HEK293 (cell line): ENCODE data around the gene DHPS.

ENCODE experiments used
- CTCF ChIA-PET: fragments of 350-600 bp; formaldehyde crosslinking; extraction: SDS; loops from one replicate; lab custom pipeline; 2021; ENCODE audit warnings: antibody characterized with exemption; lab: Yijun Ruan, JAX
- POLR2A ChIA-PET: fragments of 300-600 bp; formaldehyde crosslinking; extraction: SDS; loops from one replicate; lab custom pipeline; 2020; ENCODE audit warnings: antibody characterized with exemption, inconsistent platforms; lab: Yijun Ruan, JAX
- H3K27ac ChIP-seq: fragments of 200-500 bp; sonication (Bioruptor generic); 2 replicates; pipeline ENCODE4 v1.5.1; 2014; ENCODE audit warnings: low read depth, low read length, control low read depth, inconsistent platforms; ENCODE audit errors: extremely low read depth
- H3K36me3 ChIP-seq, 2 experiments: fragments of 200-500 bp in 1 of 2; sonication (Bioruptor generic) in 1 of 2; 1 replicate in 1 of 2; 2 replicates in 1 of 2; pipeline ENCODE4 v1.5.1; 2014 to 2017; ENCODE audit warnings: inconsistent platforms in 2 of 2, low read length in 2 of 2; ENCODE audit not compliant: control insufficient read depth in 2 of 2, insufficient read depth in 1 of 2
- H3K4me1 ChIP-seq: fragments of 200-500 bp; sonication (Bioruptor generic); 2 replicates; pipeline ENCODE4 v1.5.1; 2014; ENCODE audit warnings: mild to moderate bottlenecking, low read length, inconsistent platforms; ENCODE audit not compliant: control insufficient read depth, insufficient read depth
- H3K4me3 ChIP-seq: 2 replicates; pipeline ENCODE4 v1.5.1; 2011; ENCODE audit warnings: low read depth, mild to moderate bottlenecking, control low read depth, low read length, moderate library complexity
- H3K9me3 ChIP-seq: fragments of 200-500 bp; sonication (Bioruptor generic); 2 replicates; pipeline ENCODE4 v1.5.1; 2014; ENCODE audit warnings: low read depth, low read length, inconsistent platforms; ENCODE audit not compliant: control insufficient read depth, insufficient read depth
- FEZF1 ChIP-seq: fragments of 450-650 bp; formaldehyde crosslinking; IDR thresholded peaks from 2 replicates; pipeline ENCODE4 v1.5.1; 2016; ENCODE audit warnings: missing biosample characterization, missing genetic modification characterization
- GLIS1 ChIP-seq: fragments of 450-650 bp; formaldehyde crosslinking; IDR thresholded peaks from 2 replicates; pipeline ENCODE4 v1.5.1; 2016; ENCODE audit warnings: missing biosample characterization, missing genetic modification characterization
- HOXC10 ChIP-seq: sonication (generic); formaldehyde crosslinking; IDR thresholded peaks from 2 replicates; pipeline ENCODE4 v1.8.1; 2023; ENCODE audit warnings: mild to moderate bottlenecking, missing genetic modification reagents
- KLF17 ChIP-seq: fragments of 450-650 bp; formaldehyde crosslinking; IDR thresholded peaks from 2 replicates; pipeline ENCODE4 v1.5.1; 2016; ENCODE audit warnings: missing biosample characterization, missing genetic modification characterization
- SCRT1 ChIP-seq: fragments of 450-650 bp; formaldehyde crosslinking; IDR thresholded peaks from 2 replicates; pipeline ENCODE4 v1.5.1; 2016; ENCODE audit warnings: missing biosample characterization, missing genetic modification characterization, borderline replicate concordance
- SP2 ChIP-seq: fragments of 450-650 bp; formaldehyde crosslinking; IDR thresholded peaks from 2 replicates; pipeline ENCODE4 v1.5.1; 2016; ENCODE audit warnings: missing biosample characterization, missing genetic modification characterization
- ZBTB1 ChIP-seq: fragments of 450-650 bp; formaldehyde crosslinking; IDR thresholded peaks from 2 replicates; pipeline ENCODE4 v1.5.1; 2016; ENCODE audit warnings: missing biosample characterization, missing genetic modification characterization
- ZNF433 ChIP-seq: fragments of 450-650 bp; formaldehyde crosslinking; IDR thresholded peaks from 2 replicates; pipeline ENCODE4 v1.5.1; 2016; ENCODE audit warnings: missing biosample characterization, missing genetic modification characterization, low read depth
- ZNF48 ChIP-seq: fragments of 450-650 bp; formaldehyde crosslinking; IDR thresholded peaks from 2 replicates; pipeline ENCODE4 v1.5.1; 2016; ENCODE audit warnings: missing biosample characterization, missing genetic modification characterization
- ZNF548 ChIP-seq: fragments of 450-650 bp; formaldehyde crosslinking; IDR thresholded peaks from 2 replicates; pipeline ENCODE4 v1.5.1; 2016; ENCODE audit warnings: missing biosample characterization, missing genetic modification characterization
- ZNF571 ChIP-seq: fragments of 450-650 bp; formaldehyde crosslinking; IDR thresholded peaks from 2 replicates; pipeline ENCODE4 v1.5.0; 2017; ENCODE audit warnings: missing biosample characterization, missing genetic modification characterization
- ZNF654 ChIP-seq: fragments of 450-650 bp; formaldehyde crosslinking; IDR thresholded peaks from 2 replicates; pipeline ENCODE4 v1.5.1; 2016; ENCODE audit warnings: low read depth, missing biosample characterization, missing genetic modification characterization
- ZNF843 ChIP-seq: fragments of 450-650 bp; formaldehyde crosslinking; IDR thresholded peaks from 2 replicates; pipeline ENCODE4 v1.5.1; 2016; ENCODE audit warnings: missing biosample characterization, missing genetic modification characterization
- TF ChIP-seq, protein P1 (sequence below): fragments of 450-650 bp; formaldehyde crosslinking; IDR thresholded peaks from 2 replicates; pipeline ENCODE4 v1.5.1; 2016; ENCODE audit warnings: missing biosample characterization, missing genetic modification characterization
- TF ChIP-seq, protein P2 (sequence below): fragments of 450-650 bp; formaldehyde crosslinking; IDR thresholded peaks from 2 replicates; pipeline ENCODE4 v1.5.1; 2016; ENCODE audit warnings: missing biosample characterization, missing genetic modification characterization
- TF ChIP-seq, protein P3 (sequence below): fragments of 450-650 bp; IDR thresholded peaks from 2 replicates; pipeline ENCODE4 v1.5.1; 2018; ENCODE audit warnings: missing biosample characterization, mild to moderate bottlenecking, missing genetic modification characterization
- TF ChIP-seq, protein P4 (sequence below): fragments of 450-650 bp; formaldehyde crosslinking; IDR thresholded peaks from 2 replicates; pipeline ENCODE4 v1.5.1; 2016; ENCODE audit warnings: missing biosample characterization, missing genetic modification characterization
- TF ChIP-seq, protein P5 (sequence below): fragments of 450-650 bp; formaldehyde crosslinking; IDR thresholded peaks from 2 replicates; pipeline ENCODE4 v1.5.1; 2016; ENCODE audit warnings: missing biosample characterization, missing genetic modification characterization

DHPS gene

DNA sequence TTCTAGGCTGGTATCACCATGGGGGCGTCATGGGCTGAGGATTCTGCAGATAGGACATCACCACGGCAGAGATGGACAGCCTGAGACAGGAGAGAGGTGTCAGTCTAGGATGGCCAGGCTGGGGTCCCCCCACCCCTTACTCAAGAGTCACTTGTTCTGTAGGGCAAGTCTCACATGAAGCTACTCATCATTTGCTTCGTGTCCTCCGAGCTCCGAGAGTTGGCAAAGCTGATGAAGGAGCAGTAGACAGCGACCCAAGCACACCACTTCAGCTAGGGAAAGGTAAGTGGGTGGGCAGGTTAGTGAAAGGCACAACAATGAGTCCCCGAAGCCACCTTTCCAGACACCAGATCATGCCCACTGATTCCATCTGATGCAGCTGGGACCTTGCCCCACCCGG, 13.3 kb downstream of the DHPS start (continued):
- TF ChIP-seq, protein P1, sequence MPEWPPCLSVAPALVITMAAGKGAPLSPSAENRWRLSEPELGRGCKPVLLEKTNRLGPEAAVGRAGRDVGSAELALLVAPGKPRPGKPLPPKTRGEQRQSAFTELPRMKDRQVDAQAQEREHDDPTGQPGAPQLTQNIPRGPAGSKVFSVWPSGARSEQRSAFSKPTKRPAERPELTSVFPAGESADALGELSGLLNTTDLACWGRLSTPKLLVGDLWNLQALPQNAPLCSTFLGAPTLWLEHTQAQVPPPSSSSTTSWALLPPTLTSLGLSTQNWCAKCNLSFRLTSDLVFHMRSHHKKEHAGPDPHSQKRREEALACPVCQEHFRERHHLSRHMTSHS (tag by site-specific recombination): no peak
- TF ChIP-seq, protein P2, sequence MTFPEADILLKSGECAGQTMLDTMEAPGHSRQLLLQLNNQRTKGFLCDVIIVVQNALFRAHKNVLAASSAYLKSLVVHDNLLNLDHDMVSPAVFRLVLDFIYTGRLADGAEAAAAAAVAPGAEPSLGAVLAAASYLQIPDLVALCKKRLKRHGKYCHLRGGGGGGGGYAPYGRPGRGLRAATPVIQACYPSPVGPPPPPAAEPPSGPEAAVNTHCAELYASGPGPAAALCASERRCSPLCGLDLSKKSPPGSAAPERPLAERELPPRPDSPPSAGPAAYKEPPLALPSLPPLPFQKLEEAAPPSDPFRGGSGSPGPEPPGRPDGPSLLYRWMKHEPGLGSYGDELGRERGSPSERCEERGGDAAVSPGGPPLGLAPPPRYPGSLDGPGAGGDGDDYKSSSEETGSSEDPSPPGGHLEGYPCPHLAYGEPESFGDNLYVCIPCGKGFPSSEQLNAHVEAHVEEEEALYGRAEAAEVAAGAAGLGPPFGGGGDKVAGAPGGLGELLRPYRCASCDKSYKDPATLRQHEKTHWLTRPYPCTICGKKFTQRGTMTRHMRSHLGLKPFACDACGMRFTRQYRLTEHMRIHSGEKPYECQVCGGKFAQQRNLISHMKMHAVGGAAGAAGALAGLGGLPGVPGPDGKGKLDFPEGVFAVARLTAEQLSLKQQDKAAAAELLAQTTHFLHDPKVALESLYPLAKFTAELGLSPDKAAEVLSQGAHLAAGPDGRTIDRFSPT (tag by site-specific recombination): no peak
- TF ChIP-seq ZNF843 (tag by site-specific recombination): no peak

DNA sequence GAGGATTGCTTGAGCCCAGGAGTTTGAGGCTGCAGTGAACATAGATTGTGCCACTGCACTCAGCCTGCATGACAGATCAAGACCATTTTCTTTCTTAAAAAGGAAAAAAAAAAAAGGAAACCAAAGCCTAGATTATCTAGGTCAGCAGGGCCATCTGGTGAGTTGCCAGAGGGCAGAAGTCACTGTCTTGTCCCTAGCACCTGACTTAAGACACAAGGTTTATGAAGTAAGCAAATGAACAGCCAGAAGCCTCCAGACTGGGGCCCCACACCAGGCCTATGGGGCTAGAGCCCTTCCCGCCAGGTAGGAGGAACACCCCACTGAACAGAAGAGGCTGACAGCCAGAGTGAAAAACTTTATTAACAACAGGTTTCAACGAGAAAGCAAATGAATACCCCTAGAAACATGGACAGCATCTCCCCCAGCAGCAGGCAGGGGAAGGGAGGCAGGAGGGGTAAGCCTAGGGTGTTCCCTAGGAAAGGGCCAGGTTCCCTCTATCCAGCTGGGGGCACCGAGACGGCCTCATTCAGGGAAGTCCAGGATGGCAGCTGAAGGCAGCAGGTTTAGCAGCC, 13.9 kb downstream of the DHPS start:
- no peaks in the 10 kb centered on the region for H3K9me3 ChIP-seq
- CTCF ChIA-PET: interaction anchor here (1.1 kb wide), 1 partner anchor 104 kb away, joined by 3 read pairs; no protein-coding TSS in a partner anchor
- H3K36me3 ChIP-seq: peaks cover 7 to 57% of the 10 kb centered on the region in 2 experiments; a peak in 2 of 3 replicates
- H3K4me3 ChIP-seq: peak overlapping the region; percentile 85; the same call in 1 of the 2 replicates
- POLR2A ChIA-PET: interaction anchor here (1.2 kb wide), 1 partner anchor 9 kb away, joined by 4 read pairs; no protein-coding TSS in a partner anchor
- no peaks in the 10 kb centered on the region for H3K4me1 ChIP-seq
- no peak overlapping the region for H3K27ac ChIP-seq
- TF ChIP-seq ZNF548 (no peak), ZNF48 (no peak), FEZF1 (tag by site-specific recombination) (no peak), ZNF654 (tag by site-specific recombination) (no peak), HOXC10 (CRISPR knock-in tag) (no peak), KLF17 (tag by site-specific recombination) (no peak), SP2 (tag by site-specific recombination) (no peak)
- TF ChIP-seq, protein P3, sequence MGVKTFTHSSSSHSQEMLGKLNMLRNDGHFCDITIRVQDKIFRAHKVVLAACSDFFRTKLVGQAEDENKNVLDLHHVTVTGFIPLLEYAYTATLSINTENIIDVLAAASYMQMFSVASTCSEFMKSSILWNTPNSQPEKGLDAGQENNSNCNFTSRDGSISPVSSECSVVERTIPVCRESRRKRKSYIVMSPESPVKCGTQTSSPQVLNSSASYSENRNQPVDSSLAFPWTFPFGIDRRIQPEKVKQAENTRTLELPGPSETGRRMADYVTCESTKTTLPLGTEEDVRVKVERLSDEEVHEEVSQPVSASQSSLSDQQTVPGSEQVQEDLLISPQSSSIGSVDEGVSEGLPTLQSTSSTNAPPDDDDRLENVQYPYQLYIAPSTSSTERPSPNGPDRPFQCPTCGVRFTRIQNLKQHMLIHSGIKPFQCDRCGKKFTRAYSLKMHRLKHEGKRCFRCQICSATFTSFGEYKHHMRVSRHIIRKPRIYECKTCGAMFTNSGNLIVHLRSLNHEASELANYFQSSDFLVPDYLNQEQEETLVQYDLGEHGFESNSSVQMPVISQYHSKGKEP (tag by site-specific recombination): no peak
- TF ChIP-seq, protein P4, sequence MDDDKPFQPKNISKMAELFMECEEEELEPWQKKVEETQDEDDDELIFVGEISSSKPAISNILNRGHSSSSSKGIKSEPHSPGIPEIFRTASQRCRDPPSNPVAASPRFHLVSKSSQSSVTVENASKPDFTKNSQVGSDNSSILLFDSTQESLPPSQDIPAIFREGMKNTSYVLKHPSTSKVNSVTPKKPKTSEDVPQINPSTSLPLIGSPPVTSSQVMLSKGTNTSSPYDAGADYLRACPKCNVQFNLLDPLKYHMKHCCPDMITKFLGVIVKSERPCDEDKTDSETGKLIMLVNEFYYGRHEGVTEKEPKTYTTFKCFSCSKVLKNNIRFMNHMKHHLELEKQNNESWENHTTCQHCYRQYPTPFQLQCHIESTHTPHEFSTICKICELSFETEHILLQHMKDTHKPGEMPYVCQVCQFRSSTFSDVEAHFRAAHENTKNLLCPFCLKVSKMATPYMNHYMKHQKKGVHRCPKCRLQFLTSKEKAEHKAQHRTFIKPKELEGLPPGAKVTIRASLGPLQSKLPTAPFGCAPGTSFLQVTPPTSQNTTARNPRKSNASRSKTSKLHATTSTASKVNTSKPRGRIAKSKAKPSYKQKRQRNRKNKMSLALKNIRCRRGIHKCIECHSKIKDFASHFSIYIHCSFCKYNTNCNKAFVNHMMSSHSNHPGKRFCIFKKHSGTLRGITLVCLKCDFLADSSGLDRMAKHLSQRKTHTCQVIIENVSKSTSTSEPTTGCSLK: no peak

DNA sequence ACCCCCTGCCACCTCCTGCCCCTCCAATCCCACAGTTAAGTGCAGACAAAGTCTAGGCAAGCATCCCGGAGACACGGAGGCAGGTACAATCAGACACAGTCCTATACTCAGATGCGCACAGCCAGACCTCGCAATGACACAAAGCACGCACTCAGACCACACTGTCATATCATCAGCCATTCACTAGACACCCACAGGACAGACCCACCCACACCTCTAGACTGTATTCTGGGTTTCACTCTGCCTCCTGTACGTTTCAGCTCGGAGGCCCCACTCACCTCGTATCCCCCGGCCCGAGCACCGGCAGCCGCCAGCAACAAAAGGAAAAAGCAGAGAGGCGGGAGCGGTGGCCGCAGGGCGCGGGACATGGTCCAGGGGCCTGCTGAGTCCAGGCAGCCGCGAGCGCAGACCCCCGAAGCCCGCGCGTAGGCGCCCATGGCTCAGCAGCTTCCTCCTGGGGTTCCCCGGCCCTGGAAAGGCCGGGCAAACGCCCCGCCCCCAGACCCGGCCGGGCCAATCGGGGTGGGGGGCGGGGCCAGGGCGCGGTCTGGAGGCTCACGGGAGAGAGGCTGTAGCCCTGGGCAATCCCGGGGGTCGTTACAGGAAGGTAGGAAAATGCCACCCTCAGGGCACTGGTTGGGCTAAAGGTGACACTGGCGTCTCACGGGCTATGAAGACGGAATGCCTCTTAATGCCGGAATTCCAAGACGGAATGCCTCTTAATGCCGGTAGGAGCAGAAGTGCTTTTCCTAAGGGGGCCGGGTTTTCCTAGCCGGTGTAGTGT, 15.2 kb downstream of the DHPS start, which contains the start of the genes MAN2B1 and WDR83:
TSS of gene MAN2B1 (minus strand) at position 478 of the 784 bp plus-strand sequence. CDS start at position 437, 41 bp downstream.
TSS of gene WDR83 (plus strand) at position 543 of the 784 bp plus-strand sequence. CDS start 2,984 bp downstream, outside the sequence.
- Histone ChIP-seq H3K9me3 (no peaks in the 10 kb centered on the region), H3K27ac (peak within 1 kb of the TSS; percentile 45; the same call in 1 of the 2 replicates), H3K4me3 (peak within 1 kb of the TSS; percentile 76), H3K36me3 (peaks cover 11 to 55% of the 10 kb centered on the region in 2 experiments; a peak in 2 of 3 replicates), H3K4me1 (no peaks in the 10 kb centered on the region)
- ChIA-PET POLR2A (interaction anchor here (0.6 to 1.9 kb wide), 8 partner anchors 12 to 101 kb away, joined by 3 to 9 read pairs (median 4); partner anchors contain the start of genes DHPS, FBXW9, ZNF490 and ZNF791), CTCF (interaction anchor here (0.5 to 1.8 kb wide), 3 partner anchors 9 to 265 kb away, joined by 3 to 5 read pairs (median 4); no protein-coding TSS in a partner anchor)
- TF ChIP-seq, protein P5, sequence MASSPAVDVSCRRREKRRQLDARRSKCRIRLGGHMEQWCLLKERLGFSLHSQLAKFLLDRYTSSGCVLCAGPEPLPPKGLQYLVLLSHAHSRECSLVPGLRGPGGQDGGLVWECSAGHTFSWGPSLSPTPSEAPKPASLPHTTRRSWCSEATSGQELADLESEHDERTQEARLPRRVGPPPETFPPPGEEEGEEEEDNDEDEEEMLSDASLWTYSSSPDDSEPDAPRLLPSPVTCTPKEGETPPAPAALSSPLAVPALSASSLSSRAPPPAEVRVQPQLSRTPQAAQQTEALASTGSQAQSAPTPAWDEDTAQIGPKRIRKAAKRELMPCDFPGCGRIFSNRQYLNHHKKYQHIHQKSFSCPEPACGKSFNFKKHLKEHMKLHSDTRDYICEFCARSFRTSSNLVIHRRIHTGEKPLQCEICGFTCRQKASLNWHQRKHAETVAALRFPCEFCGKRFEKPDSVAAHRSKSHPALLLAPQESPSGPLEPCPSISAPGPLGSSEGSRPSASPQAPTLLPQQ (tag by site-specific recombination): peak; percentile 20; the same call in 1 of the 2 replicates
- TF ChIP-seq ZNF571 (no peak), ZBTB1 (tag by site-specific recombination) (no peak), SCRT1 (tag by site-specific recombination) (no peak), ZNF433 (tag by site-specific recombination) (no peak), GLIS1 (peak; percentile 55)
- TF ChIP-seq, protein P2 (tag by site-specific recombination): peak; percentile 78
